Stimulated activated memory B cell treated with anti-CD40 and anti-IgM and Interleukin-4, amounts not matched to agents 10 μg/mL and 1 μg/mL and 100 μg/mL, for 72 hours (primary cell): ENCODE data around the gene SLC23A1.

Experiments
- ATAC-seq: fragments of 150-1000 bp; cut with Tn5 transposase; 2 replicates; pipeline ENCODE4 v1.10.0; 2021
- H3K27ac Mint-ChIP-seq: one replicate; pipeline ENCODE4 v1.8.0; 2022; ENCODE audit warnings: mild to moderate bottlenecking, mixed read lengths
- H3K27me3 Mint-ChIP-seq: one replicate; pipeline ENCODE4 v1.8.0; 2022; ENCODE audit warnings: mixed read lengths
- H3K36me3 Mint-ChIP-seq: one replicate; pipeline ENCODE4 v1.8.0; 2022; ENCODE audit warnings: mixed read lengths
- H3K4me1 Mint-ChIP-seq: one replicate; pipeline ENCODE4 v1.8.0; 2022; ENCODE audit warnings: mixed read lengths
- H3K4me3 Mint-ChIP-seq: one replicate; pipeline ENCODE4 v1.8.0; 2022; ENCODE audit warnings: mild to moderate bottlenecking, moderate library complexity, mixed read lengths
- H3K9me3 Mint-ChIP-seq: one replicate; pipeline ENCODE4 v1.8.0; 2022; ENCODE audit warnings: mixed read lengths

Gene SLC23A1

GRCh38 chr5:139341689-139342422, 41.2 kb downstream of the SLC23A1 start, which contains the start of gene PAIP2:
Gene PAIP2, plus strand, starts transcription at chr5:139341854. Its CDS starts 21,931 bp downstream, at chr5:139363785.
- H3K27me3 Mint-ChIP-seq: no peaks in the 10 kb centered on the region
- peak; percentile 98 for ATAC-seq
- peak within 1 kb of the TSS; percentile 95 for H3K4me3 Mint-ChIP-seq
- H3K4me1 Mint-ChIP-seq: peaks cover 41% of the 10 kb centered on the region
- H3K27ac Mint-ChIP-seq: peak within 1 kb of the TSS; percentile 87
- H3K36me3 Mint-ChIP-seq: peaks cover 9% of the 10 kb centered on the region
- no peaks in the 10 kb centered on the region for H3K9me3 Mint-ChIP-seq

- Mint-ChIP-seq H3K4me3 (peak overlapping the region; percentile 95), H3K27ac (peak overlapping the region; percentile 87), H3K27me3 (no peaks in the 10 kb centered on the region), H3K36me3 (peaks cover 9% of the 10 kb centered on the region), H3K4me1 (peaks cover 44% of the 10 kb centered on the region), H3K9me3 (no peaks in the 10 kb centered on the region)
- ATAC-seq: peak; percentile 38
Observed at GRCh38 chr5:139341187-139341688, 41.9 kb downstream of the SLC23A1 start.

GRCh38 chr5:139340051-139340450, 43.0 kb downstream of the SLC23A1 start:
- H3K4me3 Mint-ChIP-seq: no peak overlapping the region

GRCh38 chr5:139335811-139336210, 47.3 kb downstream of the SLC23A1 start:
- H3K9me3 Mint-ChIP-seq: no peaks in the 10 kb centered on the region
- H3K4me1 Mint-ChIP-seq: peaks cover 12% of the 10 kb centered on the region
- H3K27ac Mint-ChIP-seq: peak overlapping the region; percentile 35
- H3K36me3 Mint-ChIP-seq: peaks cover 5% of the 10 kb centered on the region
- H3K4me3 Mint-ChIP-seq: no peak overlapping the region
- no peaks in the 10 kb centered on the region for H3K27me3 Mint-ChIP-seq
- no peak for ATAC-seq

More at GRCh38 chr5:139340051-139340450, 43.0 kb downstream of the SLC23A1 start:
- Mint-ChIP-seq H3K9me3 (no peaks in the 10 kb centered on the region), H3K27me3 (no peaks in the 10 kb centered on the region), H3K4me1 (peaks cover 39% of the 10 kb centered on the region), H3K27ac (no peak overlapping the region), H3K36me3 (no peaks in the 10 kb centered on the region)
- no peak for ATAC-seq
